ENCODE results near the gene TCHP.

TCHP gene

DNA sequence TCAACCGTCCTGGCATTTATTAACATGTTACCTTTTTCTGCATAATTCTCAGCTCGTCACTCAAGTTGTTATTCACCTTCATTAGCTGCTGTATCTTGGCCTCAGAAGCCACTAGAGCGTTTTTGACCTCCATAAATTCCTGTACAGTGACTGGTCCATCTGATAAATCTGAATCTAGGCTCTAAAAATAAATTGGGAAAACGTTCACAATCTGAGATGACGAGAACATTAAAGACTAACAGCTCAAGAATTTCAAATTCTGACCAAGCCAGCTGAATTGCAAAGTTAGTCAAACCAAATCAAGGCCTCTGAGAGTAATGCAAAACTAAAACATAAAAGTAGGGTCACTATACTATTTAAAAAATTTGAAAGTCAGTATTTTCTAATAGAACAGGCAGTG, 51.1 kb downstream of the TCHP start:
- Histone ChIP-seq H3F3A (ENCODE audit: low read depth) (no peaks in the 10 kb centered on the region), H4K20me1 (ENCODE audit: insufficient read depth, low read length, poor library complexity, severe bottlenecking) (no peaks in the 10 kb centered on the region), H3K9me2 (replicated peaks; ENCODE audit: low read depth, low read length) (no peaks in the 10 kb centered on the region), H3K27me3 (ENCODE audit: insufficient read depth, low read length, poor library complexity, severe bottlenecking) (no peaks in the 10 kb centered on the region), H3K4me3 (ENCODE audit: low read length, poor library complexity, severe bottlenecking) (no peak overlapping the region), H3K4me1 (ENCODE audit: insufficient read depth, low read length, poor library complexity, severe bottlenecking) (peaks cover 10% of the 10 kb centered on the region), H2AFZ (ENCODE audit: low read length) (no peak overlapping the region), H3K9me3 (ENCODE audit: insufficient read depth, low read depth, low read length) (no peaks in the 10 kb centered on the region), H3K4me2 (ENCODE audit: low read depth, low read length, poor library complexity, severe bottlenecking) (no peak overlapping the region), H3K9ac (ENCODE audit: low read depth, low read length, poor library complexity, severe bottlenecking) (no peak overlapping the region), H3K79me2 (ENCODE audit: insufficient read depth, low read length) (no peaks in the 10 kb centered on the region), H3K36me3 (ENCODE audit: insufficient read depth, low read length) (peaks cover 81% of the 10 kb centered on the region)
- TF ChIP-seq CTCF (conservative IDR thresholded peaks at IDR 0.05; ENCODE audit: low read length) = no peak
- no peak for TF ChIP-seq EZH2phosphoT487 (IDR thresholded peaks at IDR 0.05; ENCODE audit: borderline replicate concordance)

GRCh38 chr12:109951751-109952150, 51.7 kb downstream of the TCHP start:
- Histone ChIP-seq H3K4me1 (ENCODE audit: insufficient read depth, low read length, poor library complexity, severe bottlenecking) (peaks cover 10% of the 10 kb centered on the region), H3K9me3 (ENCODE audit: insufficient read depth, low read depth, low read length) (no peaks in the 10 kb centered on the region), H3K4me3 (ENCODE audit: low read length, poor library complexity, severe bottlenecking) (no peak overlapping the region), H3K27me3 (ENCODE audit: insufficient read depth, low read length, poor library complexity, severe bottlenecking) (no peaks in the 10 kb centered on the region), H3K4me2 (ENCODE audit: low read depth, low read length, poor library complexity, severe bottlenecking) (no peak overlapping the region), H3K79me2 (ENCODE audit: insufficient read depth, low read length) (no peaks in the 10 kb centered on the region), H4K20me1 (ENCODE audit: insufficient read depth, low read length, poor library complexity, severe bottlenecking) (no peaks in the 10 kb centered on the region), H3K9me2 (replicated peaks; ENCODE audit: low read depth, low read length) (no peaks in the 10 kb centered on the region), H2AFZ (ENCODE audit: low read length) (no peak overlapping the region), H3F3A (ENCODE audit: low read depth) (no peaks in the 10 kb centered on the region), H3K36me3 (ENCODE audit: insufficient read depth, low read length) (peaks cover 81% of the 10 kb centered on the region), H3K9ac (ENCODE audit: low read depth, low read length, poor library complexity, severe bottlenecking) (no peak overlapping the region)
- TF ChIP-seq EZH2phosphoT487 (IDR thresholded peaks at IDR 0.05; ENCODE audit: borderline replicate concordance) = no peak

GRCh38 chr12:109952160-109952858, 52.2 kb downstream of the TCHP start:
- Histone ChIP-seq H3K4me2 (ENCODE audit: low read depth, low read length, poor library complexity, severe bottlenecking) (no peak overlapping the region), H3K27me3 (ENCODE audit: insufficient read depth, low read length, poor library complexity, severe bottlenecking) (no peaks in the 10 kb centered on the region), H3F3A (ENCODE audit: low read depth) (no peaks in the 10 kb centered on the region), H2AFZ (ENCODE audit: low read length) (no peak overlapping the region), H3K9me3 (ENCODE audit: insufficient read depth, low read depth, low read length) (no peaks in the 10 kb centered on the region), H3K79me2 (ENCODE audit: insufficient read depth, low read length) (no peaks in the 10 kb centered on the region), H3K4me1 (ENCODE audit: insufficient read depth, low read length, poor library complexity, severe bottlenecking) (peaks cover 6% of the 10 kb centered on the region), H3K36me3 (ENCODE audit: insufficient read depth, low read length) (peaks cover 80% of the 10 kb centered on the region), H3K4me3 (ENCODE audit: low read length, poor library complexity, severe bottlenecking) (no peak overlapping the region), H3K9me2 (replicated peaks; ENCODE audit: low read depth, low read length) (no peaks in the 10 kb centered on the region), H4K20me1 (ENCODE audit: insufficient read depth, low read length, poor library complexity, severe bottlenecking) (no peaks in the 10 kb centered on the region), H3K9ac (ENCODE audit: low read depth, low read length, poor library complexity, severe bottlenecking) (no peak overlapping the region)
- TF ChIP-seq EZH2phosphoT487 (IDR thresholded peaks at IDR 0.05; ENCODE audit: borderline replicate concordance) (no peak), CTCF (conservative IDR thresholded peaks at IDR 0.05; ENCODE audit: low read length) (no peak)

DNA sequence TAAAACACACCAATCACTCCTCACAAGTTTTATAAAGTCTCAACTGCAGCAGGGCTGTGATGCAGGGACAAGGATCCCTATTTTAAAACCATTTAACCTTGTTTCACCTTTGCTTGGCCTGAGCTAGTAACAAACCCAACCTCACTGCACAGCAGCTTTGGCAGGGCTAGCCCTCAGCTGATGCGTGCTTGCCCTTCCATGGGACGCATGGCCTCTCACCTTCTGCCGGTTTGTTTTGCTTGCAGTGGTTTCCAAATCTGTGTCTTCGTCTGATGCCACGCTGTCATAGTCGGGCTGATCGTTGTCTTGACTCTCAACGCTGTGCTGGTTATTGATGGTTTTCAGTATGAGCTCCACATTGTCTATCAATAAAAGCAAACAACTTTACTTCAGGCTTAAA, 52.8 kb downstream of the TCHP start:
- H3K9ac ChIP-seq (ENCODE audit: low read depth, low read length, poor library complexity, severe bottlenecking) = no peak overlapping the region
- TF ChIP-seq CTCF (conservative IDR thresholded peaks at IDR 0.05; ENCODE audit: low read length) (no peak), EZH2phosphoT487 (IDR thresholded peaks at IDR 0.05; ENCODE audit: borderline replicate concordance) (no peak)
- H2AFZ ChIP-seq (ENCODE audit: low read length) = no peak overlapping the region
- no peaks in the 10 kb centered on the region for H4K20me1 ChIP-seq (ENCODE audit: insufficient read depth, low read length, poor library complexity, severe bottlenecking)
- H3K4me3 ChIP-seq (ENCODE audit: low read length, poor library complexity, severe bottlenecking) = no peak overlapping the region
- H3K4me1 ChIP-seq (ENCODE audit: insufficient read depth, low read length, poor library complexity, severe bottlenecking) = peaks cover under 1% of the 10 kb centered on the region
- H3K9me2 ChIP-seq (replicated peaks; ENCODE audit: low read depth, low read length) = no peaks in the 10 kb centered on the region
- no peaks in the 10 kb centered on the region for H3K79me2 ChIP-seq (ENCODE audit: insufficient read depth, low read length)
- no peaks in the 10 kb centered on the region for H3K27me3 ChIP-seq (ENCODE audit: insufficient read depth, low read length, poor library complexity, severe bottlenecking)
- no peaks in the 10 kb centered on the region for H3K9me3 ChIP-seq (ENCODE audit: insufficient read depth, low read depth, low read length)
- H3K4me2 ChIP-seq (ENCODE audit: low read depth, low read length, poor library complexity, severe bottlenecking) = no peak overlapping the region
- no peaks in the 10 kb centered on the region for H3F3A ChIP-seq (ENCODE audit: low read depth)
- peaks cover 74% of the 10 kb centered on the region for H3K36me3 ChIP-seq (ENCODE audit: insufficient read depth, low read length)
